CD1c-positive myeloid dendritic cell (primary cell): ENCODE data around the gene PAM16.

Experiments used
- DNase-seq: peaks from one replicate; pipeline ENCODE4 v3.0.0-alpha.2; 2016; ENCODE audit errors: extremely low spot score

PAM16 gene

DNA sequence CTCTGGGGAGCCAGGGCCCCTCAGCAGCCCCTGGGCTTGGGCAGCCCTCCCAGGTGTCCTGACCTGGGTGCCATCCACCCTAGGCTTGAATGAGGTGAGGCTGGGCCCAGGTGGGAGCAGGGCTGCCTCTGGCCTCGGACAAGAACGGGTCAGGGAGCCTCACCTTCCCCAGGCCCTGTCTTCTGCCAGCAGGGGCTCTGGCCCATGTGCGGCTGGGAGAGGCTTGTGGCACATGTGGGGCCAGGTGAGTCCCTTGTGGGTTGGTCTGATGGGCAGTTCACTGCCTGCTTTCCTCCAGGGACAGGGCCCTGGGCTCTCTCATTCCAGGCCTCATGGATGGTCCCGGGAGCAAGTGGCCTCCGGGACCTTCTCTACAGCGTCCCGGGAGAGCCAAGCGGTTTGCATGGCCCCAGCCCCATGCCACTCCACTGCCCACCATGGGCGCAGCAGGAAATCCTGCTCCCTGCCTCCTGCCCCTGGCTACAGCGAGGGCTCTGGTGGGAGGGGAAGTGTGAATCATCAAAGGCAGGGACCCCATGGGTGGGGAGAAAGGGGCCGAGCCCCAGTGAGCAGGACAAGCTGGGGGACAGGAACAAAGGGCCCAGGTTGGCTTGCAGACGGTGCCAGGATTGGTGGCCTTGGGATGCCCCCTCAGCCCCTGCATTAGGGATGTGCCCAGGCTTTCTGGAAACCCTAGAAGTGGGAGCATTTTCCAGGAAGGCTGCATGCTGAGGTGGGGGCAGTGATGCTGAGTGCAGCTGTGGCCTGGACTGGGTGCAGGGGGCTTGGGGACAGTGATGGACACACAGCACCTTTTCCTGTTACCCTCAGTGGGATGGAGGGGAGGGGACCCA is 32.7 kb upstream of the PAM16 start:
- no peak for DNase-seq

DNA sequence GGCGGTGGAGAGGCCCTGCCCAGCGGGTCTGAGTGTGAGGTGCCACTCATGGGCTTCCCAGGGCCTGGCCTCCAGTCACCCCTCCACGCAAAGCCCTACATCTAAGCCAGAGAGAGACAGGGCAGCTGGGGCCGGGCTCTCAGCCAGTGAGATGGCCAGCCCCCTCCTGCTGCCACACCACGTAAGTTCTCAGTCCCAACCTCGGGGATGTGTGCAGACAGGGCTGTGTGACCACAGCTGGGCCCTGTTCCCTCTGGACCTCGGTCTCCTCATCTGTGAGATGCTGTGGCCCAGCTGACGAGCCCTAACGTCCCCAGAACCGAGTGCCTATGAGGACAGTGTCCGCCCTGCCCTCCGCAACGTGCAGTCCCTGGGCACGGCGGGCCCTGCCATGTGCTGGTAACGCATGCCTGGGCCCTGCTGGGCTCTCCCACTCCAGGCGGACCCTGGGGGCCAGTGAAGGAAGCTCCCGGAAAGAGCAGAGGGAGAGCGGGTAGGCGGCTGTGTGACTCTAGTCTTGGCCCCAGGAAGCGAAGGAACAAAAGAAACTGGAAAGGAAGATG is 31.8 kb upstream of the PAM16 start:
- DNase-seq: no peak

DNA sequence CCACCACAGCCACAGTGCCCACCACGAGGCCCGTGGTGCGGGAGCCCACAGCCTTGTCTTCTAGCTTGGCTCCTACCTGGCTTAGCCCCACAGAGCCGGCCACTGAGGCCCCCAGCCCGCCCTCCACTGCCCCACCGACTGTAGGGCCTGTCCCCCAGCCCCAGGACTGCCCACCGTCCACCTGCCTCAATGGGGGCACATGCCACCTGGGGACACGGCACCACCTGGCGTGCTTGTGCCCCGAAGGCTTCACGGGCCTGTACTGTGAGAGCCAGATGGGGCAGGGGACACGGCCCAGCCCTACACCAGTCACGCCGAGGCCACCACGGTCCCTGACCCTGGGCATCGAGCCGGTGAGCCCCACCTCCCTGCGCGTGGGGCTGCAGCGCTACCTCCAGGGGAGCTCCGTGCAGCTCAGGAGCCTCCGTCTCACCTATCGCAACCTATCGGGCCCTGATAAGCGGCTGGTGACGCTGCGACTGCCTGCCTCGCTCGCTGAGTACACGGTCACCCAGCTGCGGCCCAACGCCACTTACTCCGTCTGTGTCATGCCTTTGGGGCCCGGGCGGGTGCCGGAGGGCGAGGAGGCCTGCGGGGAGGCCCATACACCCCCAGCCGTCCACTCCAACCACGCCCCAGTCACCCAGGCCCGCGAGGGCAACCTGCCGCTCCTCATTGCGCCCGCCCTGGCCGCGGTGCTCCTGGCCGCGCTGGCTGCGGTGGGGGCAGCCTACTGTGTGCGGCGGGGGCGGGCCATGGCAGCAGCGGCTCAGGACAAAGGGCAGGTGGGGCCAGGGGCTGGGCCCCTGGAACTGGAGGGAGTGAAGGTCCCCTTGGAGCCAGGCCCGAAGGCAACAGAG is 31.0 kb upstream of the PAM16 start:
- no peak for DNase-seq

DNA sequence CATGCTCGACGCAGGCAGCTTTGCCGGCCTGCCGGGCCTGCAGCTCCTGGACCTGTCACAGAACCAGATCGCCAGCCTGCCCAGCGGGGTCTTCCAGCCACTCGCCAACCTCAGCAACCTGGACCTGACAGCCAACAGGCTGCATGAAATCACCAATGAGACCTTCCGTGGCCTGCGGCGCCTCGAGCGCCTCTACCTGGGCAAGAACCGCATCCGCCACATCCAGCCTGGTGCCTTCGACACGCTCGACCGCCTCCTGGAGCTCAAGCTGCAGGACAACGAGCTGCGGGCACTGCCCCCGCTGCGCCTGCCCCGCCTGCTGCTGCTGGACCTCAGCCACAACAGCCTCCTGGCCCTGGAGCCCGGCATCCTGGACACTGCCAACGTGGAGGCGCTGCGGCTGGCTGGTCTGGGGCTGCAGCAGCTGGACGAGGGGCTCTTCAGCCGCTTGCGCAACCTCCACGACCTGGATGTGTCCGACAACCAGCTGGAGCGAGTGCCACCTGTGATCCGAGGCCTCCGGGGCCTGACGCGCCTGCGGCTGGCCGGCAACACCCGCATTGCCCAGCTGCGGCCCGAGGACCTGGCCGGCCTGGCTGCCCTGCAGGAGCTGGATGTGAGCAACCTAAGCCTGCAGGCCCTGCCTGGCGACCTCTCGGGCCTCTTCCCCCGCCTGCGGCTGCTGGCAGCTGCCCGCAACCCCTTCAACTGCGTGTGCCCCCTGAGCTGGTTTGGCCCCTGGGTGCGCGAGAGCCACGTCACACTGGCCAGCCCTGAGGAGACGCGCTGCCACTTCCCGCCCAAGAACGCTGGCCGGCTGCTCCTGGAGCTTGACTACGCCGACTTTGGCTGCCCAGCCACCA is 30.2 kb upstream of the PAM16 start:
- no peak for DNase-seq

DNA sequence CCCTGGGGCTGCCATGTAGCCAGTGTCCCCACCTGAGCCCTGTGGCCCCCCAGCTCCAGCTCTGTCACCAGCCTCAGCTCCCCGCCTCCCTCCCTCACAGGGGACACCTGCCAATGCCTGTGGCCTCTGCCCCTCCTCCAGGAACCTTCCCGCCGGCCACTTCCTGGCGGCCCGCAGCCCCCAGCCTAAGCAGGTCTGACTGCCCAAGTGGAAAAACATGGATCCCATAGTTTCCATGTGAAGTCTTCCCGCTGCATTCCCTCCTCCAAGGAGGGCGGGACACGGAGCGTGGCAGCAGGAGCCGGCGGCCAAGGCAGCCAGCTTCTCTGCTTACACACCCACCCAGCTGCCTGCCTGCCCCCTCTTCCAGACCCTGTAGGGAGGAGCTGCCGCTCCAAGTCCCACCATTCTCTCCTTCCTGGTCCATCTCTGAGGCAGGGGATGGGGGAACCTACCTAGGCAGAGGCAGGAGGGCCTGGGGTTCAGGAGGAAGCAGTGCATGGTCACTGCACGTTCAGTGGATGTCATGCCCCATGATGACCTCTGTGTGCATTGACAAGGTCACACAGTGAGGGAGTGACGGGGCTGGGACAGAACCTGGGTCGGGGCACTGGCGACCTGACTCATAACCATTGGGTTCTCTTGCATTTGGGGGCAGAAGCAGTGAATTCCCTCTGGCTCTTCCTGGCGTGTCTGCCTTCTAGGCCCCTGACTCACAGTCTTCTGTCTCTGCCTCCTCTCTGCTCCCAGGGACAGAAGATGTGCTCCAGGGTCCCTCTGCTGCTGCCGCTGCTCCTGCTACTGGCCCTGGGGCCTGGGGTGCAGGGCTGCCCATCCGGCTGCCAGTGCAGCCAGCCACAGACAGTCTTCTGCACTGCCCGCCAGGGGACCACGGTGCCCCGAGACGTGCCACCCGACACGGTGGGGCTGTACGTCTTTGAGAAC is 29.3 kb upstream of the PAM16 start:
- DNase-seq: no peak

DNA sequence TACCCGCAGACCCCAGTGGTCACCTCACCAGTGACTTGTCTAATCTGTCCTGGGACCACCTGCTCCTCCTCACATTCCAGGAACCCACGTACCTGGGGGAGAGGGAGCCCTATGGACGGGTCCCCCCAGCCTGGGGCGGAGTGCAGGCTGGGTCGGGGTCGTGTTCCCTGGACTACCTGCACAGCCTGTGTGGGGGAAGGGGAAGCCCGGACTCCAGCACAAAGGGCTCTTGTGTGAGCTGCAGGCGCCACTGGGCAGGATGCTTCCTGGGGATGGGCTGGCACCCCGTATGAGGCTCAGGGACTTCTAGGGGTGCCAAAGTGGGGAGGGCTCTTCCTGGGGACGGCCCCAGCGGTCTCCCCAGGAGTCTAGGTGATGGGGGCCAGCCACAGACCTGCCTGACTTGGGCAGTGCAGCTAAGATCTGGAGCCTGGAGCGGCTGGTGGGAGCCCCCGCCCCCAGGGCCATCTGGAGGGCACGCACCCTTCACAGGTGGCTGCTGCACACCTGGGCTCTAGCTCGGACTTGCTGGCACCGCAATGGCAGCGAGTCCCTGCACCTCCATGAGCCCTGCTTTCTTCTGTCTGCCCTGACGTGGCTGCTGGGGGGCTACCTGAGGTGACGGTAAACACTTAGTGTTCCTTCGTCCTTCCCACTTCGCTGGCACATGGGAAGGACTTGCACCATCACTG is 28.0 kb upstream of the PAM16 start:
- DNase-seq: no peak

DNA sequence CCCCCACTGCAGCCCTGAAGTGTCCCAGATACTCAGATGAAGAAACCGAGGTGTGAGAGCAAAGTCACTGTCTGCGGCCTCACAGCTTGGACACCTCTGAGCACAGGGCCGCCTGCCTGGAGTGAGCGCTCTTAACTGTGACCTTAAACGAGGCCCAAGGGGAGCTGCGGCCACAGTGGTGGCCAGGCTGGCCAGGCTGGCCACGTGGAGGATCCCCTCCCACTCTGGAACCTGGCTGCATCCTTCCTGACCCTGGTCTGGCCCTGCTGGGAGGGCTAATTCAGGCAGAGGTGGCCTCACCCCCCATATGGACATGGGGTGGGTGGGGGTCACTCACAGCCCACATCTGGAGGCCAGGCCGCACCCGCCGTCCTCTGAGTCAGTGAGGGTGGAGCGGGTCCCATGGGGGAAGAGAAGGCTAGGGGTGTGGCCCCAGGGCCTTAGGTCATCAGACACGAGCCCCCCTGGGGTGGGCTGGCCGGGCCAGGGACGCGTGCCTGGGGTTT is 27.1 kb upstream of the PAM16 start:
- no peak for DNase-seq

DNA sequence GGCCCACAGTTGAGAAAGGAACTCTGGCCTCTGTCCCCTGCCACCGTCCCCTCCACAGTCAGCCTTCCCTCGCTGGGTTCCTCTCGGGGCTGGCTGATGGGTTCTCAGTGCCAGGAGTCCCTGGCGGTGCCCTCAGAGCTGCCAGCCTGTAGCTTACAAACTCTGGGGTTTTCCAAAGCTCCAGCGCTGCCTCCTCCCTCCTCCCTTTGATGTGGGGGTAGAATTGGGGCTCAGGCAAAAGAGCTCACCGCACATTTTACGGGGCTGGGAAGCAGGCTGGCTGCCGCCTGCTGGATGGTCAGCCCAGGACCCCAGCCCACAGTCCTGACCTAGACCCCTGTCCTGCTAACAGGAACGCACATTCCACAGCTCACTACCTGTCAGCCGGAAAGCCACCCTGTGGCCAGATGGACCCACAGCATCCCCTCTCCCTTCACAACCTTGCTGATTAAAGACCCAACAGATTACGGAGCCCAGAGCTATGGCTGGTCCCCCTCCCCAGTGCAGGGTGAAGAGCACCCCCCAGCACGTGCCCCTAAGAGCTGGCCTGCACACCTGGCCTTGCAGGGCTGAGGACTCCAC is 26.5 kb upstream of the PAM16 start:
- DNase-seq: no peak

DNA sequence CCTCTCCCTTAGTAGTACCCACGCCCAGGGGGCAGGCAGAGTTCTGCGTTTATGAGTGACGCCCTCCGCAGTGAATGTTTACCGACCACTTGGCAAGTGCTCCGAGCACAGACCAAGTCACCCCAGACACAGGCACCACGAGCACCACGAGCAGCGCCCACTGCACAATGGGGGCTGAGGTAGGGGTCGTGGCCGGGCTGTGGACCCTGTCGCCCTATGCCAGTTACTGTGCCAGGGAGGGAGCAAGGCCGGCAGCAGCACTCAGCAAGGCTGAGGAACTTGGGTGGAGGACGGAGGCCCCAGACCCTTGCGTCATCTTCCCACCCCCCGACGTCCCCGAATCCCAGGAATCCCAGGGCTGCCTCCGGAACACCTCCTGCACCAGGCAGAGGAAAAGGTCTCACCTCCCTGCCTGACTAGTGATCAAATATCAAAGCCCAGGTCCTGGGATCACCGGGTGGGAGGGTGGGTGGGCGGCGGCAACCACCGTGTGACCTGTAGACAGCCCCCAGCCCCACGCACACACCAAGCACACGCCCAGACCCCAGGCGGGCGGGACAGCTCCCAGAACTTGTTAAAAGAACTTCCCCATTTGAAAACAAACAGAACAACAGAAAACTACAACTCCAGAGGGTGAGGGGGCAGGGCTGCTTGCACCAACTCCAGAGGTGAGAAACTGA is 25.9 kb upstream of the PAM16 start:
- DNase-seq: no peak

DNA sequence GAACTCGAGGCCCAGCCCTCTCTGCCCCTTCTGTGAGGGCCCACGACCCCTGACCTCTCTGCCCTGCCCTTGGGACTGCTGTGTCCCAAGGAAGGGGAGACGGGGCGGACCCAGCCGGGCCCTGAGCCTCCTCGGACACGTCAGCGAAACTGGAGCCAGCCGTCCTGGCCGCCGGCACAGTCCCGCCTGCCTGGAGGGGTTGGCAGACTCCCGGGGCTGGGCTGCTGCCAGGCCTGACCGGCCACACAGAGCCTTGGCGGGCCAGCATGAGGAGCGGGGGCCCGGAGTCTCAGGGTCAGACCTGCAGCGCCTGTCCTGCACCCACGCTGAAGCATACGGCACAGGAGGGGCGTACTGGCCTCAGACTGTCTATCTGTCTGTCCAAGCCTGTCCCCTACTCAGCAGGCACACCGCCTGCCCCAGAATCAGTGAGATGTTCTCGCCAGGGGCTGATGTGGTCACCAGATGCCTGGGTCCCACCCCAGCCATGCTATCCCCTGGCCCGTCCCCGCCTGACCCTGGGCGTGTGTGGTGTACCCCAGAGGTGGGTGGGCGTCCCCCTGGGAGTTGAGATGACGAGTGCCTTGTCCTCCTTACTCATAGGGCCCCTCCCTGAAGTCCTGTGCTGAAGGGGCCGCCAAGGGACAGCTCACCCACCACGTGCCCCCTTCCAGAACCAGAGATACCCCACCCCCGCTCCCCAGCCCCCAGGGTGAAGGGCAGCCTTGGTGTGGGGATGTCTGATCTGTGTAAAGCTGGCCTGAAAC is 25.2 kb upstream of the PAM16 start:
- no peak for DNase-seq

DNA sequence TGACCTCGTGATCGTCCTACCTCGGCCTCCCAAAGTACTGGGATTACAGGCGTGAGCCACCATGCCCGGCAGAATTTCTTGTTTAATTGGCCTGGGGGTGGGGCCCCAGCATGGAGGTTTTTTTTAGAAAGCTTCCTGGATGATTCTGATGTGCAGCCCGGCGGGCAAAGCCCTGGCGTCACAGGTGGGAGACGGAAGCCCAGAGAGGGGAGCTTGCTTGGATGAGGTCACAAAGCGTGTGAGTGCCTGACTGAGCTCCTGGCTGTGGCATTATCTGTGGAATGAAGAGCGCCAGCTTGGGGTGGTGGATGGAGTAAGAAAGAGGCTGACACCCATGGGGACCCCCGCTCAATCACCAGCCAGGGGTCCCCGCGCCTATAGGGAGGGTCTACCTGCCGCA is 24.6 kb upstream of the PAM16 start:
- DNase-seq: no peak

DNA sequence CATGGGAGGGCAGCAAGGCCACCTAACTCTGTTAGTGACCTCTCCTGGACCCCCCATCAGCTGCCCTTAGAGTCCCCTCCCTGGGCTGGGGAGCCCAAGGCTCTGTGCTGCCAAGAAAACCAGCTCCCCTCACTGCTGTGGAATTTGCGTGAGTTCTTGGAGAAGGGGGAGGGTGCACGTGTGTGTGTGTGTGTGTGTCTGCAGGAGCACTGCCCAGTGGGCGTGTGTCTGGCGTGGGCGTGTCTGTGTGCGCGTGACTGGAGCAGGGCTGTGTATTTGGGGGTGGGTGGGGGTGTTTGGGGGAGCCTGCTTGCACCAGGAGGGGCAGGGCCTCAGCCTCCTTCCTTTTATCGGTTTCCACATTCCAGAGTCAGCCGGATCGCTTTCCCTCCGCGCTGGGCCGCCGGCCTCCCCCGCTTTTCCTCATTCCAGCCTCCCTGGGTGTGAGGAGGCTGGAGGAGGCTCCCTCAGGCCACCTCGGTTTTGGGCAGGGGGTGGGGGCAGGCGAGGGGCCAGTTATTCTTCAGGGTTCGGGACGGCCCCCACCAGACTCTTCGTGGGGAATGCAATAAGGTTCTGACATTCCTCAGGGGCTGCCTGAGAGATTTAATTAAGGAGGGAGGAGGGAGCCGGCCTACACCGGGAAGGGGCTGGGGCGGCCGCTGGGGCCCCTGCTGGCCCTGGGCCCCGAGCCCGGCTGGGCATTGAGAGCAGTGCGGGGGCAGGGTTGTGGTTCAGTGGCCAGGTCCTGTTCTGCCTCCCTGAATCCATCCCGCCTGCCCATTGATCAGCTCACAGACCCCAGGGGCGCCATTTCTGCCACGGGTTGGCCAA is 23.0 kb upstream of the PAM16 start:
- no peak for DNase-seq

DNA sequence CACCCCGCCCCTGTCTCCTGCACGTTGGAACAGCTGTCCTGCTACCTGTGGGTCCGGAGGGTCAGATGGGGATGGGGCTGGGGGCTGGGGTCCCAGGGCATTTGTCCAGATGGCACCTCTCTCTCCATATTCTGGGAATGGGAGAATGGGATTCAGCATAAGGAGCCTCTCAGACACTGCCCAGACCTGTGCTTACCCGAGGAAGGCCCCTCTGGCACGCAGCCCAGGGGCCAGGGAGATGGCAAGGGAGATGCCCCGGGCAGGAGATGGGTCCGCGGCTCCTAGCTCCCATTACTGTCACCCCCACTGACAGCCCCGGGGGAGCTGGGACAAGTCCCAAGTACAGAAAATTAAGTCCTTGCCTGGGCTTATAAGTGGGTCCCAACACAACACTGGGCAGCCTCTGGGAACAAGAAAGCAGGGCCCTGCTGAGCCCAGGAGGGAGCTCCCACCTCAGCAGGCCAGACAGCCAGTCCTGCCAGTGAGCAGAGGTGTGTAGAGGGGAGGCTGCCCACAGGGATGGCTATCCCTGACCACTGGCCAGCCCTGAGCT is 22.3 kb upstream of the PAM16 start:
- no peak for DNase-seq

DNA sequence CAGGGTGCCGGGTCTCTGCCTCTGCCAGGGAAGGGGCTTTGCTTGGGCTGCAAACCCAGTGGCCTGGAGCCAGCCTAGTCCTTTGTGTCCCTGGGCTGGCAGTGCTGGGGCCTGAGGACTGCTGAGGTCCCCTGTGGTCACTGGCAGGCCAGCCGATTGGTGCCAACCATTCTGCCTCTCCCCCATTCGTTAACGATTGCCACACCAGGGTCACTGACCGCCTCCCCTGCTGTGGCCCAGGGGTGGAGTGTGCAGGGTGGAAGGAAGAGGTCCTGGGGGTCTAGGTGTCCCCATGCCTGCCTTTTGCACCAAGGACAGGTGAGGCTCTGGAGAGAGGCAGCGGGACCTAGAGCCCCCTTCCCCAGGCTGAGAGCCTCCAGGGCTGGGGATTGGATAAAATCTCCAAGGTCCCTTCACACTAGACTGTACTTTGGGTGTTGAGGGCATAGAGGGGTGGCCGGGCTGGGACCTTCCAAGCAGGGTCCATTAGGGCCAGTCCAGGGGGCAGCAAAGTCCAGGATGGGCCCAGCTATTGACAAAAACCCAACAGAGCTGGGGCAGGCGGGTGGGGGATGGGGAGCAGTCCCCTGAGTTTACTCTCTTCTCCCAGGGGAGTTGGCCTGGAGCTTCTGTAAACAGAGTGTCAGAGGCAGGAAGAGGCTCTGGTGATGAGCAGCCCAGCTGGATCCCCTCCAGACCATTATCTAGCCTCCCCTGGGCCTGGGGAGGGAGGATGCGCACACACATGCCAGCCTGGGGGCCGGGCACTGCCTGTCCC is 21.6 kb upstream of the PAM16 start:
- DNase-seq: no peak

DNA sequence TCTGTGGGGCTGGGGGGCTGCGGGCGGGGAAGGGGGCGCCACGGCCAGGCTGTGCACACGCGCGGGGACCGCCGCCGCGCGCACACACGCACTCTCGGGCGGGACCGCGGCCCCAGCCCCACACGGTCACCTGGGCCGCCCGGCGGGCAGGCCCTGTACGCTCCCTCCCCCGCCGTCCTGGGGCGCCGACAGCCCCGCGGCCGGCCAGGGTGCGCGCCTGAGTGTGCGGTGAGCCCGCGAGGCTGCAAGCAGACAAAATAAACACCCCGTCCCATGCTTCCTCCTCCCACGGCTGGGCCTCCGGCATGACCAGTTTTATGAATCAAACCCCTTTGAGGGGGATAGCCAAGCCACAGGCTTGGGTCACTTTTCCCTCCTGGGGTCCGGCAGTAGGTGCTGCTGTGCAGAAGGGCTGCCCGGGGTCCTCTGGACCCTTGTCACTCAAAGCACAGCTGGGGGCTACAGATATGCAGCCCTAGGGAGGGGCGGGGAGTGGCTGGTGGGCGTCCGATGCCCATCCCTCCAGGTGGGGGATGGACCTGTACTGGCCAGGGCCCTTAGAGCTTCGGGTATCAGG is 21.0 kb upstream of the PAM16 start:
- peak; percentile 38 for DNase-seq
